GM12865 (cell line): Measurements from ENCODE around the gene KIRREL3.

Source experiments
- DNase-seq: peaks from one replicate; pipeline ENCODE4 v3.0.0; 2010; ENCODE audit warnings: low read depth
- H3K4me3 ChIP-seq: 2 replicates; pipeline ENCODE4 v1.5.1; 2011; ENCODE audit warnings: mild to moderate bottlenecking, low read depth, low read length, control low read depth
- TF ChIP-seq, protein P1 (sequence below): IDR thresholded peaks from 2 replicates; pipeline ENCODE4 v1.5.1; 2011; ENCODE audit warnings: low read length, control low read depth, low read depth, inconsistent platforms; ENCODE audit not compliant: insufficient read depth; ENCODE audit errors: missing control alignments

KIRREL3 gene

DNA sequence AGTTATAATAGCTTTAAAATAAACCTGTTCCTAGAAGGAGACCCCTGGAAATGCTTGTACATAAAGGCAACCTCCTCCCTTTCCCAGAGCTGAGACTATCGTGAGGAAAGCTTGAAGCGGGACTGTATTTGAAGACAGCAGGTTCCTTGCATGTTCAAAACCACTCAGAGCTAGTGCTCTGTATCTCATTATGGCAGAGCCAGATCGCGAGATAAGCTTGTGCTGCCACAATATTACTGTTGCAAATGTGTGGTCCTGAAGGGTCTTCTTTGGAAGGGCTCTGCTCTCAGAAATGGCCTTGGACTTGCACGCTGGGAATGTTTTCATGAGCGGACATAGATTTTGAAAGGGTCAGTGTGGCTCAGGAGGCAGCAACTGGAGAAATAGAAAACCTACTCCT, 168.2 kb downstream of the KIRREL3 start:
- no peak overlapping the region for H3K4me3 ChIP-seq
- no peak for DNase-seq
- TF ChIP-seq, protein P1, sequence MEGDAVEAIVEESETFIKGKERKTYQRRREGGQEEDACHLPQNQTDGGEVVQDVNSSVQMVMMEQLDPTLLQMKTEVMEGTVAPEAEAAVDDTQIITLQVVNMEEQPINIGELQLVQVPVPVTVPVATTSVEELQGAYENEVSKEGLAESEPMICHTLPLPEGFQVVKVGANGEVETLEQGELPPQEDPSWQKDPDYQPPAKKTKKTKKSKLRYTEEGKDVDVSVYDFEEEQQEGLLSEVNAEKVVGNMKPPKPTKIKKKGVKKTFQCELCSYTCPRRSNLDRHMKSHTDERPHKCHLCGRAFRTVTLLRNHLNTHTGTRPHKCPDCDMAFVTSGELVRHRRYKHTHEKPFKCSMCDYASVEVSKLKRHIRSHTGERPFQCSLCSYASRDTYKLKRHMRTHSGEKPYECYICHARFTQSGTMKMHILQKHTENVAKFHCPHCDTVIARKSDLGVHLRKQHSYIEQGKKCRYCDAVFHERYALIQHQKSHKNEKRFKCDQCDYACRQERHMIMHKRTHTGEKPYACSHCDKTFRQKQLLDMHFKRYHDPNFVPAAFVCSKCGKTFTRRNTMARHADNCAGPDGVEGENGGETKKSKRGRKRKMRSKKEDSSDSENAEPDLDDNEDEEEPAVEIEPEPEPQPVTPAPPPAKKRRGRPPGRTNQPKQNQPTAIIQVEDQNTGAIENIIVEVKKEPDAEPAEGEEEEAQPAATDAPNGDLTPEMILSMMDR = no peak

- no peak for DNase-seq
- no peak overlapping the region for H3K4me3 ChIP-seq
- TF ChIP-seq, protein P1 = no peak
Observed at GRCh38 chr11:126830216-126830806, 170.3 kb downstream of the KIRREL3 start.

DNA sequence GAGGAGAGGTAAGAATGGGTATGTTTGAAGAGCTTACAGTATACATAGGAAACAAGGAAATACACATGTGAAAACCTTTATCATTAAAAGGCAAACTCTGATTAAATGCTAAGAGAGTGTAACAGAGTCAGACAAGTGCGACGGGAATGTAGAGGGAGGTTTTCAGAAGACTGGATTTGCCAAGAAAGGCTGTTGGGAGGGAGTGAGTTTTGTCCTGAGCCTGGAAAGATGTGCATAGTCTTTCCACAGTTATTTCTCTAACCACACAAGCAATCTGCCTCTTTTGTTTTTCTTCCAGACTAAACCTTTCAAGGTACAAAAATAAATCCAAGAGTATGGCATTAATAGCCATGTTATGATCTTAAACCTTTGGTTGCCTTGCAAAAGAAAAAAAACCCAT, 170.9 kb downstream of the KIRREL3 start:
- TF ChIP-seq, protein P1 = no peak
- DNase-seq = no peak
- no peak overlapping the region for H3K4me3 ChIP-seq

DNA sequence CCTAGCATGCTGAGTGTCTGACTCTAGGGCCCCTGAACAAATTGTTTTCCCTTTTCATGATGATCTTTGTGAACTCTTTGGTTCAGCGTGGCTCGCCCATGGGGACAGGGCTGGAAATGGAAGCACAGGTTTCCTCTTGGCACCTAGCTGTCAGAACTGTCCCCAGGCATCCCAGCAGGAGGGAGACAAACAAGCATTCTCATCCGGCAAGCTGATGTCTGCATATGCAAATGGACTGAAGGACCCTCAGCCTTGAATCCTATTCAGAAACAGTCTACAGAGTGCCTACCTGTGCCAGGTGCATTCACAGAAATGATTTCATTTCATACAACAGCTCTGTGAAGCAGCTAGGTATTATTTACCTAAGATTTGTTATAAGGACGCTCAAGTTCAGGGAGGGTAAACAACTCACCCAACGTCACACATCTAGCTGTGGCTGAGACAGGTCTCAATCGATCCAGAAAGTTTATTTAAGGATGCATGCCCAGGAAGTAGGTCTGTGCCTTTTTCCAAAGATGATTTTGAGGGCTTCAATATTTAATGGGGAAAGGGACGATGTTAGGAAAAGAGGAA, 176.4 kb downstream of the KIRREL3 start:
- no peak for DNase-seq
- no peak overlapping the region for H3K4me3 ChIP-seq
- TF ChIP-seq, protein P1 = no peak

DNA sequence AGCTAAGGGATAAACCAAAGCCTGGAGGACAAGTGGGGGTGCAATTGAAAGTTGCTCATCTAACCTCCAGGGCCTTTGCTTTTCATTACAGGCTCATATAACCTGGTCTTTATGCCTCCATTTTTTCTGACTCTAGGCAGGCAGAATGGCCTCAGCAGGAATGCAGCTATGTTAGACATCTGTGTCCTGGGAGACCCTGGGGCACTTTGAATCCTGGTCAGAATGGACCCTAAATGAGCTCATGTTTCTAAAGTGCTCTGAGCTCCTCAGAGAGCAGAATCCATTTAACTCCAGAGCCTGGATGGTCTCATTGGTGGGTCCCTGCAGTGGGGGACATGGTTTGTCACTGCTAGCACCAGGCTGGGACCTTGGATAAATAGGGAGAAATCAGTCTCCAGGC, 177.3 kb downstream of the KIRREL3 start:
- TF ChIP-seq, protein P1 = no peak
- DNase-seq = no peak
- no peak overlapping the region for H3K4me3 ChIP-seq

GRCh38 chr11:126821827-126822226, 178.7 kb downstream of the KIRREL3 start:
- DNase-seq = no peak
- TF ChIP-seq, protein P1 = no peak
- no peak overlapping the region for H3K4me3 ChIP-seq

DNA sequence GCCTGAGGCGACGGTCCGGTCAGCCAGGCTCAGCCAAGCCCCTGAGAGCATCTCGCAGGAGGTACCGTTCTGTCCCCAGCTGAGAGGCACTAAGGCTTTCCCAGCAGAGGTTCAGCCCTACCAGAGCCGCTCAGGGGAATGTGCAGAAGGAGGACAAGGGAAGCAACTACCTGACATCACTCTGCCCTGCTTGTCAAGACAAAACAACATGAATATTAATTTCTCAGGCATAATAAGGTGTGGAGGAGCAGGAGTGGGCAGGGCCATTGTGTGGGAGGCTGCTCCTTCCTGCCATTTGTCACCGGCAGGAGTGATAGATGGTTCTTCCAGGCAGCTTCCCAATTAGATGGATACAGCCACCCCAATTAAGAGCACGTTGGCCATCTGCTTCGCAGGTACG, 181.4 kb downstream of the KIRREL3 start:
- H3K4me3 ChIP-seq = no peak overlapping the region
- TF ChIP-seq, protein P1 = no peak
- no peak for DNase-seq
